K562 (cell line): ENCODE results near the gene KAT6B. TPM values are rescaled to one million over a fixed set of nuclear protein-coding genes. Genes with fewer than 3 reads are reported as not detected.
A peak's percentile ranks its signal among the peaks of the same experiment; 100 is the strongest.

Source experiments
- CHD1 ChIP-seq: fragments of 200-600 bp; sonication (generic); IDR thresholded peaks from one replicate; pipeline ENCODE4 v1.6.1; 2012; ENCODE audit warnings: mild to moderate bottlenecking, moderate library complexity, low read length, inconsistent platforms
- CHD2 ChIP-seq: IDR thresholded peaks from 2 replicates; pipeline ENCODE4 v1.6.1; 2011; ENCODE audit warnings: low read depth, low read length
- DLX4 ChIP-seq: fragments of 250-450 bp; sonication (Bioruptor Pico); IDR thresholded peaks from 2 replicates; pipeline ENCODE4 v1.6.1; 2021; ENCODE audit warnings: mild to moderate bottlenecking
- ESRRA ChIP-seq: fragments of 450-650 bp; IDR thresholded peaks from 2 replicates; pipeline ENCODE4 v1.6.1; 2014; ENCODE audit warnings: low read depth, mild to moderate bottlenecking, moderate library complexity, borderline replicate concordance
- FOXK2 ChIP-seq, 2 experiments: fragments of 450-650 bp; IDR thresholded peaks in 1 of 2; conservative IDR thresholded peaks in 1 of 2; 2 replicates each; pipeline ENCODE4 v1.6.1; 2016; ENCODE audit warnings: low read depth in 2 of 2, mild to moderate bottlenecking in 1 of 2
- MTA3 ChIP-seq: fragments of 450-650 bp; formaldehyde crosslinking; IDR thresholded peaks from 2 replicates; pipeline ENCODE4 v1.6.1; 2017; ENCODE audit warnings: mild to moderate bottlenecking, borderline replicate concordance
- NELFE ChIP-seq: IDR thresholded peaks from 2 replicates; pipeline ENCODE4 v1.6.1; 2011; ENCODE audit warnings: mild to moderate bottlenecking; ENCODE audit not compliant: insufficient read depth, insufficient read length
- NRF1 ChIP-seq, 2 experiments: fragments of 450-650 bp; IDR thresholded peaks in 1 of 2; conservative IDR thresholded peaks in 1 of 2; 2 replicates each; pipeline ENCODE4 v1.6.1; 2014; ENCODE audit warnings: mild to moderate bottlenecking in 2 of 2
- OTX1 ChIP-seq: fragments of 450-650 bp; formaldehyde crosslinking; IDR thresholded peaks from 2 replicates; pipeline ENCODE4 v1.4.0; 2022; ENCODE audit warnings: mild to moderate bottlenecking
- POU5F1 ChIP-seq: fragments of 150-350 bp; IDR thresholded peaks from 2 replicates; pipeline ENCODE4 v1.6.1; 2014; ENCODE audit warnings: borderline replicate concordance, low read length, low read depth, mild to moderate bottlenecking; ENCODE audit not compliant: partially characterized antibody
- PRDM10 ChIP-seq: fragments of 450-650 bp; IDR thresholded peaks from 2 replicates; pipeline ENCODE4 v1.6.1; 2018; ENCODE audit not compliant: partially characterized antibody
- SIN3B ChIP-seq: fragments of 450-650 bp; IDR thresholded peaks from 2 replicates; pipeline ENCODE4 v1.6.1; 2017; ENCODE audit warnings: low read depth, mild to moderate bottlenecking, moderate library complexity
- TAF7 ChIP-seq: fragments of 450-650 bp; IDR thresholded peaks from 2 replicates; pipeline ENCODE4 v1.6.1; 2016; ENCODE audit warnings: missing genetic modification characterization, missing compliant biosample characterization
- ZBTB11 ChIP-seq, 3 experiments: fragments of 200-800 bp in 1 of 3; fragments of 250-450 bp in 1 of 3; fragments of 450-650 bp in 1 of 3; sonication (Bioruptor Pico) in 1 of 3; sonication (Bioruptor generic) in 1 of 3; formaldehyde crosslinking in 1 of 3; IDR thresholded peaks; 2 replicates each; pipeline versions ENCODE4 v1.6.1 to v1.8.0; 2016 to 2022; ENCODE audit warnings: mild to moderate bottlenecking in 2 of 3, missing genetic modification characterization in 2 of 3, missing compliant biosample characterization in 1 of 3, moderate library complexity in 1 of 3
- ZNF740 ChIP-seq, 3 experiments: fragments of 200-800 bp in 1 of 3; sonication (Bioruptor generic) in 1 of 3; sonication (generic) in 1 of 3; formaldehyde crosslinking in 1 of 3; IDR thresholded peaks; 2 replicates each; pipeline versions ENCODE4 v1.6.1 to v1.8.0; 2016 to 2022; ENCODE audit warnings: mild to moderate bottlenecking in 2 of 3, missing compliant biosample characterization in 2 of 3, missing genetic modification characterization in 2 of 3, missing genetic modification reagents in 1 of 3
- polyA plus RNA-seq, 8 experiments: library from polyadenylated mRNA; depleted of rRNA in 4 of 8; stranded (reverse) in 5 of 8; unstranded in 3 of 8; fragments of >200 nt; fragmentation: Nextera tagmentation in 2 of 8; fragmentation: Illumina TruSeq in 1 of 8; extraction: Ambion mirVana in 2 of 8; extraction: Trizol in 1 of 8; gene quantifications; 2 replicates each; pipeline versions ENCODE4 v1.2.1 to v1.2.3, GENCODE V29; 2011 to 2014; ENCODE audit warnings: inconsistent platforms in 1 of 8, missing spikeins in 1 of 8
- total RNA-seq, 7 experiments: library from RNA; depleted of rRNA in 6 of 7; stranded (reverse); fragments of >200 nt in 6 of 7; fragmentation: Illumina TruSeq in 2 of 7; extraction: Trizol in 2 of 7; gene quantifications; 2 replicates each; pipeline versions ENCODE4 v1.2.1 to v1.2.3, GENCODE V29; 2011 to 2021; ENCODE audit warnings: low replicate concordance in 1 of 7

KAT6B gene
- total and polyA plus RNA-seq, 9 of the 15 experiments (the other 6 are each of a cell fraction or from before 2014, with no cell fraction given): 1.4 to 9.2 (median 6.8) TPM

GRCh38 chr10:74826142-74827044 lies at the start of gene KAT6B (continued):
- TF ChIP-seq ZBTB11 (CRISPR knock-in tag; IDR thresholded peaks at IDR 0.05): peak in 1 of 3 experiments; percentile 53; a peak in 1 of 6 replicates
- TF ChIP-seq SIN3B: peak; percentile 52; the same call in 1 of the 2 replicates
- peak; percentile 98 to 99 for TF ChIP-seq FOXK2 (conservative IDR thresholded peaks at IDR 0.05 in 1 of 2, IDR thresholded peaks at IDR 0.05 in 1 of 2; ENCODE audit: low read depth in 2 of 2)
- TF ChIP-seq TAF7 (tag): peak; percentile 54
- peak; percentile 68 to 75 for TF ChIP-seq NRF1 (conservative IDR thresholded peaks at IDR 0.05 in 1 of 2, IDR thresholded peaks at IDR 0.05 in 1 of 2)
- TF ChIP-seq NELFE: no peak
- 0 out of 2 replicates have a peak, but pooled peaks have one; percentile 29 for TF ChIP-seq OTX1 (CRISPR knock-in tag)
- TF ChIP-seq POU5F1: peak; percentile 37
- no peak; the same call in 1 of the 2 replicates for TF ChIP-seq ZNF740 (CRISPR knock-in tag; IDR thresholded peaks at IDR 0.05)
- peak in 1 of 2 experiments; percentile 68; a peak in 2 of 4 replicates for TF ChIP-seq ZNF740 (tag; IDR thresholded peaks at IDR 0.05)
- peak; percentile 80; the same call in 1 of the 2 replicates for TF ChIP-seq ESRRA
- peak; percentile 69 for TF ChIP-seq PRDM10
- TF ChIP-seq MTA3: peak; percentile 90; the same call in 1 of the 2 replicates
- no peak for TF ChIP-seq DLX4 (CRISPR knock-in tag)
- TF ChIP-seq CHD1: peak; percentile 60
- peak; percentile 91 for TF ChIP-seq CHD2
